T-helper 2 cell (primary cell): ENCODE results near the gene SLIT1.
A peak's percentile ranks its signal among the peaks of the same experiment; 100 is the strongest.

Source experiments
- DNase-seq, 5 experiments: peaks; one replicate each; pipeline versions ENCODE4 v3.0.0 to v3.0.0-alpha.2; 2012 to 2022
- total RNA-seq, 2 donors: gene quantifications; one replicate each; lab custom pipeline; 2026; lab: John Stamatoyannopoulos, UW

SLIT1 gene
- total RNA-seq, result 0.67 to 0.94 reads per million in 2 donors

DNA sequence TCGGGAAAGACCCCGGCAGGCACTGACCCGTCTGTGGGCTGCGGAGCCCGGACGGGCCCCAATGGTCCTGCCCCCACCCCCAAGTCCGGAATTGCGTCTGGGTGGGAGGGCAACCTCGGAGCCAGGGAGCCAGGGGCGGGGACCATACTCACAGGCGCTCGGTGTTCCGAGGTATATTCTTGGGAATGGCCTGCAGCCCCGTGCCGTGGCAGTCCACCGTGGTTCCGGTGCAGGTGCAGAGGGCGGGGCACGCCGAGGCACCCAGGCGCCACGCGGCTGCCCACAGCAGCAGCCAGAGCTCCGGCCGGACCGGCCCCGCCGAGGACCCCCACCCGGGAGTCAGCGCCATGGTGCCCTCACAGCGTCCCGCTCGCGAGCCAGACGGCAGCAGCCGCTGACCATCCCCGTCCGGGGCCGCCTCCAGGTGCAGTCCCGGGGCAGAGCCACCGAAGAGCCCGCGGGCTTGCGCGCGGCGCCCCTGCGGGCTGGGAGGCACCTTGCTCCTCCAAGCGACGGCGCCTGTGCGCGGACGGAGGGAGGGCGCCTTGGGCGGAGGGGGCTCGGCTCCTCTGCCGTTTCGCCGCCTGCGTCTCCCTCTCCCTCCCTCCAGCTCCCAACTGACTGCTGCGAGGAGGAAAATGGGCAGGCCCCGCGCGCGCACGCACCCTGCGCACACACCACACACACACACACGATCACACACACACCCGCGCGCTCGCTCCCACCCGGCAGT lies at the start of gene SLIT1:
Gene SLIT1, minus strand, starts transcription at position 634 of the 733 bp plus-strand sequence. Its CDS starts 285 bp downstream, at position 349.
- DNase-seq, result peak in 1 of 5 experiments; percentile 8

DNA sequence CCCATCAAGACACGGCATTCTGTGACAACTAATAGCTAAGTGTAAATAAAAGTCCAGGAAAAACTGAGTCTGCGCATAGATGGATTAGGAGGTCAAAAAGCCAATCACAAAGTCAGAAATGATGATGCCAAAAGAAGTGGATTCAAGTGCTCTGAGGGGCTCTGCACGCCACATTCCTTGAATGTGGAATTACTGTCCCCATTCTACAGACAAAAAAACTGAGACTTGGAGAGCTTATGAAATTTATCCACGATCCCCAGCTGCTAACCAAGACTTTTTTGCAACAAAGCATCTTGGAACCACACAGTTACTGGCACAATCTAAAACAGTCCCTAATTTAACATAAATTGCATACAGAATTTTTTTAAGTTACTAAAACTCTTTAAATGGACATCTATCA lies 49.6 kb upstream of the SLIT1 start:
- no peak for DNase-seq

DNA sequence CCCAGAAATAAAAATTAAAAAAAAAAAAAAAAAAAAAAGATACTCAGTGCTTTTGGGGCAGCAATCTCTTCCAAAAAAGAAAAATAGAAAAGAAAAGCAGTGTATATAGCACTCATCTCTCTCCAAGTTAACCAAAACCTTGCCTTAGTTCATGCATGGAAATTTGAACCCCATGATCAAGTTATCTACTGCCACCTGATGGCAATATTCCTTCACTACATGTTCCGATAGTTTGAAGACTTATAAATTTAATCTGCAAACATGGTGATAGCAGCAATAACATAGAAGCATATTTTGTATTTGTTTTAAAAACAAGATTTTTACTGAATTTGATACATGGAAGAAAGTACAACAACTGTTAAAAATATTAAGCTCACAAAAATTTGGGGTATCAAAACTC lies 48.6 kb upstream of the SLIT1 start:
- peak in 1 of 5 experiments; percentile 48 for DNase-seq

DNA sequence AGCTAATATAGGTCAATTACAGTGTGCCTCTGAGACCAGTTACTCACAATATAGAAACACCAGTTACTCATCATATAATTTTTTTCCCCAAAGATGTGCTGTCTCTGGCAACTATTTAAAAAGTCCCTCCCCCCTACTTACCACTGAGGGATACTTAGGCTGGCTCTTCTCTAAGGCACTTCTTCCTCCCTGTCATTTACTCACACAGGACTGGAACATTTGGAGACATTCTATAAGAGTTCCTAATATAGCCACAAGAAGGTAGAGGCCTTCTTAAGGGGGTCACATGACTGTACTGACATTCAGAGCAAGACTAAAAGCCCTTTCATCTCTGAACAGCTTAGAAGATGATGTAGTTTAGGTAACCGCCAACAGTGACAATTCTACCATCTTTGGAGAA lies 44.4 kb upstream of the SLIT1 start:
- peak in 1 of 5 experiments; percentile 14 for DNase-seq

DNA sequence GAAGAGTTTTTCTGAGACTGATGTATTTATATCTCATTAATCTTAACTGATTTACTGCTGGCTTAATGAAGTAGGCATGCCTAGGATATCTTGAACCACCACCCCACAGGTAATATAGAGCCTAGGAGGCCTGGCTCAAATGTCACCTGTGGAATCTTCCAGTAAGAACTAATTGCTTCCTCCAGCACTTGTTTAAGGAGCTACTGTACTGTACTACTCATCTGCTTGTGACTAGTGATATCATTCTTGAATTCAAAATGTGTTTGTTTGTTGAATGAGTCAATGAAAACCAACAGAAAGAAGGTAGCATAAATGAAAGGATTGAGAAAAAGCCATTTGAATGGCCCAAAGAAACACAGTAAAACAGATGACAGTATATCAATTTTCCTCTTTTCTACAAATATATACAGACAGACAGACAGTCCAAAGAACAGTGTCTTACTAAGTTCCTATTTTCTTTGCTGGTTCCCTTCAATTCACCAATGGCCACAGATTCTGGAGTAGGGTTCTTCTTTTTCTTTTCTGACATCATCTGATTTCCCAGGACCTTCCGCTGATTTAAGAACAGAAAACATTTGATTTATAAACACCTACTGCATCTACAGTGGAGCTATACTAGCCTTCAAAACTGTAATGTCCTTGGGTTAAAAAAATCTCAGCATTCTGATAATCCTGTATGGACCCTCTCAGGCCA lies 43.7 kb upstream of the SLIT1 start:
- DNase-seq, result no peak

- no peak for DNase-seq
These were observed 43.0 kb upstream of the SLIT1 start for GRCh38 chr10:97228775-97229157.

DNA sequence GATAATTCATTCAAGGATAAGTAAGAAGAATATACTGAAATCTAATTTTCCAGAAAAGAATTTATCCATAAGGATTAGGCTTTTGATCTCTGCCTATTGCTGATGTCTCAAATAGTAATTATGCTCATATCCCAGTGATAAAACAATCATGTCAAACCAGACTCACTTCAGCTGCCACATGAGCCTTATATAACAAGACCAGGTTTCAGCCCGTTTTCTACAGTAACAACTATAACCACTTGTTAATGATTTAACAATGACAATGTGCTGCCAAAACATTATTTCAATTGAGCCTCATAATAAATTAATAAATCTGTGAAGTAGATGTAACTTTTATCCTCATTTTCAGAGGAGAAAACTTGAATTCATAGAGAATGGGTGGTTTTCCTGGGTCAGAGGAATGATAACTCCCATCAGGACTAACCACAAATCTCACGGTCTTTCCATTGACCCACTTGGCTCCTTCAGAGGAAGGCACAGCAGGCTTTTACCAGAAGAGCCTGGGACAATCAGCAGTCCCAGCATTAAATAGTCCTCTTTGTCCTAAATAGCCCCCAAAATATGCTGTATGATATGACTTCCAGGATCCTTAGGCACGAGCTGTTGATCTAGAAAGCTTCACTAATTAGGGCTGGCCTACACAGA lies 42.5 kb upstream of the SLIT1 start:
- DNase-seq, result no peak

DNA sequence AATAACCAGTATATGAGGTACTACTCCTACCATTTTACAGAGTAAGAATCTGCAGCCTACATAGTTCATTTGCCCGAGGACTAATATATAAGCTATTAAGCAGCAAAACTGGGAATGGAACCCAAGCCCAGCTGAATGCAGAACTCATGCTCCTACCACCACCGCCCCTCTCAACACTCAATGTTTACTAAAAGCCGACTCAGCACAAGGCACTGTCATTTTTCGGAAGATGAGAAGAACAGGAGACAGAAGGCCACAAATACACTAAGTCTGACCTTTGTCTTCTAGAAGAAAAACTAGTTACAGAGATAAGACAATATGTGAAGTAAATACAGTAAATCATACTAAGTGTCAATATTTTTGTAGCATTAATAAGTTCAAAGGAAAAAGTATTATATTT lies 40.6 kb upstream of the SLIT1 start:
- DNase-seq, result no peak

DNA sequence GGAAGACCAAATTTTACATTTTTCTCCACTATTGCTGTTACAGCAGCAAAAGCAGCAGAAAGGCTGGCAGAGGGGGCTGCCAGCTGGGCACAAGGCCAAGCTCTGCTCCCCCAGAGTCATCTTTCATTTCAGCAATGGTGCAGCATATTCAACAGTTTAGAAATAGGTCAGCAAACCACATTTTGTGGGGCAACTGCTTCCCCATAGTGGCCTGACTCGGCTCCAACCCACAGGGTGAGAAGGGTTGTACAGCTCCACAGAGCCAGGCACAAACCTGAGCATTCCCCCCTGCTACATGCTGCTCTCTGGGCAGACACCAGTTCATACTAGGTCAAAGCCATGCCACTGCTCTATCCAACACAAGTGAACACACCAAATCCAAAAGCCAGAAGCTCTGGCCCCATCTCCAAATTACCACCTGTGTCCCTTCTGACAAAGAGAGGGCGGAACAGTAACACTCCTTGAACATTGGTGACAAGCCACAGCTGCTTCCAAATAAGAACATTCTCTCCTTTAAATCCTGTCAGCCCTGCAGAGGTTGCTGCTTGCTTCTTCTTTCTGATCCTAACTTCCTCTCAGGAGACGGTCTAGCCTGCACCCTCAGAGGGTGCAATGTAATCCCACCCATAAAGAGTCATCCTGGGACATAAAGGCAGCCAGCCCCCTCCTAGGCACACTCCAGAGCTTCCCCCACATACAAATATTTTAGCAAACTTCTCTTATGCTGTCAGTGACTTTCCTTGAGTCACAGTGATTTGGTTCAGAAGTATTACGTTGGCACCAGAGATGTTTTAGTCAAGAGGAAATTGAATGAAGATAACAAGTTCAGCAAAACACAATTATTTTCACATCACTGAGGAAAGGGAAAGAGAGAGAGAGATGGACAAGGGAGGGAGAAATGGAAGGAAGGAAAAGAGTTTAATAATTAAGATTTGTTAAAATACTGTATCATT lies 39.0 kb upstream of the SLIT1 start:
- peak in 1 of 5 experiments; percentile 57 for DNase-seq

- DNase-seq, result no peak
These were observed 36.7 kb upstream of the SLIT1 start for GRCh38 chr10:97222326-97222961.

DNA sequence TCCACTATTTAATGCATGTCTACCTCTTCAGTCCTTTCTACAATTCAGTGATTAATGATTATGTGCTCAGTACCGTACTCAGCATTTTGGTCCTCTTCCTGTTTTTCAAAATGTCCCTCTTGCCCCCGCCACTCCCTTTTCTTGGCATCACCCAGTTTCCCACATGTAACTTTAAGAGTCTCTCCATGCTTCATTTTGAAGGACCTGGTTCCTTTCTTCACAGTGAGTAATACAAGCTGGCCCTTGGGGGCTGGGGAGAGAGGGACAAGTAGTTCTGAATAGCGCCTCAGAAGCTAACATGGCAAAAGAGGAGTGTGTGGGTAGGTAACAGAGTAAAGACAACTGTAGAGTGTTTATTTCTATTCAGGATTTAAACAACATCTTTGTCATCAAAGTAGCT lies 34.6 kb upstream of the SLIT1 start:
- no peak for DNase-seq

GRCh38 chr10:97217299-97217698 lies 31.5 kb upstream of the SLIT1 start:
- no peak for DNase-seq

DNA sequence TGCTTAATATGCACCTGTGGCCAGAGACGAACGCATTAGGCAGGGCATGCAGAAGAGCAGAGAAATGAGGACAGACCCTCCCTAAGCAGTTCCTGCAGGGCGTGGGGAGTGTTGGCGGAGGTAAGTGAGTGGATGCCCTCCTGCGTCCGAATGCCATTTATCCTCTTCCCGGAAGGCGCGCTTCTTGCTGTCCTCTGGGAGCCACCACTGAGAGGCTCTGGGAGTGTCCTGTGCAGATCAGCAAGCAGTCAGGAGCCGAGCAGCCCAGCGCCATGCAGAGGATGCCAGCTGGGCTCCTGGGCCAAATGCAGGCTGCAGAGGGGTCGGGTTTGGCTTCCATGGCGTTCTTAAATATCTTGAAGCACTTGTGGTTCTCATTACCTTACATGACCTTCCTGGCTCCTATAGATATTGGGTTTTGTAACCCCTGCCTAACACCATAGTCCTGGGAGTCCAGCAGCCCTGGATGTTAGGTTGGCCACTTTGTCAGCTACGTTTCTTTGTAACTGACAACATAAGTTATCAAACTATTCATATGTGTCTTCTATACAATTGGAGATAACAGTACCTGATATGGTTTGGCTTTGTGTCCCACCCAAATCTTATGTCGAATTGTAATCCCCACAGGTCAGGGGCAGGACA lies 30.0 kb upstream of the SLIT1 start:
- no peak for DNase-seq

DNA sequence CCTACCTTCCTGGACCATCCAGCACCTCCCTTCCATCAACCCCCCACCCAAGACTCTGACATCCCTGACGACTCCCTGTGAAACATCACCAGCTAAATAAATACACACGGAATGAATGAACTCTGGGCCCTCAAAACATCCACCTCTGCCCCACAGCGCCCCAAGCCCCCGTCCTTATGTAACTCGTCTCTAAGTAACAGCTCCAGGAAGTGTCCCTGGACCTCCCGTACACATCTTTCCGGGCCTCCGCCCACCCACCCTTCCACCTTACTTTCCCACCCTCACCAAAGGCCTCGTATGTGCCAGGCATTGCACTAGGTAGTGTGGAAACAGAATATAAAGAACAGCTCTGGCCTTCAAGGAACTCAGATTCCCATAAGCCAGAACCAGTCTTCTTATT lies 27.7 kb upstream of the SLIT1 start:
- no peak for DNase-seq

DNA sequence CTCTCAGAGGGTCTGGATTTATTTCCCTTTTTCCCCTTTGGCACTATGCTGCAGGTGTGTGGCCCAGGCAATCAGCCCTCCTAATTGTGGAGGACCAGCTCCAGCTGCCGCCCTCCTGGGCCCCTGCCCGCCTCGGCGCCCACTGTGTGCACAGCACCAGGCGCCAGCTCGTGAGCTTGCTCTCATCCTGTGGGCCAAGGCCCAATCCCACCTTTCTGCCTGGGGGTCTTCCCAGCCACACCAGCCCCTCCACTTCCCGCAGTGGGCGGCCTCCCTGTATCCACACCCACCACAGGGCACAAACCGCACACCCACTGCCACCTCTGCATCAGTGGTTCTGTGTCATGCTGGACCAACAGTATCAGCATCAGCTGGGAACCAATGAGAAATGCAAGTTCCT lies 25.5 kb upstream of the SLIT1 start:
- DNase-seq, result no peak

DNA sequence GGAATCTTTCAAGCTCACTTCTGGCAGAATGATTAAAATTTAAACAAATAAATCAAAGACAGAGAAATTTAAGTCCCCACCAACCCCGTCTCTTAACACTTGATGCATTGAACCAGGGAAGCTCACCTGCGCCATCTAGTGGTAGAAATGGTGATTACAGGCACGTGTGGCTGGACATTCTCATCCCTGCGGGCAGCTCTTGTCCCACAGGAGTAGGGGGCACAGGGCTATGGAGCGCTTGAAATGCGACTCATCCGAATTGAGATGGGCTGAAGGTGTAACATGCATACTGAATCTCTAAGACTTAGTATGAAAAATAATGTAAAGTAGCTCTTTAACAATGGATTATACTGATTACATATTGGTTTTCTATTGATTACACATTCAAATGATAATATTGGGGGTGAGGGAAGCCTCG lies 24.8 kb upstream of the SLIT1 start:
- peak; percentile 29 to 58 (median 47) for DNase-seq

DNA sequence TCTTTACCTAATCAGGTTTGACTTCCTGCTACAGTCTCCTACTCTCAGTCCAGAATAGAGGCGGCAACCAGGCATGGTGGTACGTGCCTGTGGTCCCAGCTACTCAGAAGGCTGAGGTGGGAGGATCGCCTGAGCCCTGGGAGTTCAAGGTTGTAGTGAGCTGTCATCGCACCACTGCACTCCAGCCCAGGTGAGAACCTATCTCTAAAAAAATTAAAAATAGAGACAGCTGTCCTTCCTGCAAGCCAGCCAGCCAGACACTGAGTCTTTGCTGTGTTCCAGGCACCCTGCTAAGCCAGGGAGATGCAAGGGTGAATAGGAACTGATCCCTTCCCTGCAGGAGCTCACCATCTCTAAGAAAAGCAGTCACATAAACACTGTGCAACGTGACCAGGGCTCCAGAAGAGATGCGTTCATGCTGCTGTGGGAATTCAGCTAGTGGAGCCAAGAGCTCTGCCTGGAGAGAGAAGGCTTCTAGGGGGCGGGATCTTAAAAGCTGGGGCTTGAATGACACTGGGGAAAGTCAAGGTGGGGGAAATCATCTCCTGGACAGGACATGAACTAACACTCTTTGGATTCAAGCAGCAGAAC lies 22.1 kb upstream of the SLIT1 start:
- DNase-seq, result no peak

- no peak for DNase-seq
These were observed 21.4 kb upstream of the SLIT1 start for GRCh38 chr10:97207131-97207530.

DNA sequence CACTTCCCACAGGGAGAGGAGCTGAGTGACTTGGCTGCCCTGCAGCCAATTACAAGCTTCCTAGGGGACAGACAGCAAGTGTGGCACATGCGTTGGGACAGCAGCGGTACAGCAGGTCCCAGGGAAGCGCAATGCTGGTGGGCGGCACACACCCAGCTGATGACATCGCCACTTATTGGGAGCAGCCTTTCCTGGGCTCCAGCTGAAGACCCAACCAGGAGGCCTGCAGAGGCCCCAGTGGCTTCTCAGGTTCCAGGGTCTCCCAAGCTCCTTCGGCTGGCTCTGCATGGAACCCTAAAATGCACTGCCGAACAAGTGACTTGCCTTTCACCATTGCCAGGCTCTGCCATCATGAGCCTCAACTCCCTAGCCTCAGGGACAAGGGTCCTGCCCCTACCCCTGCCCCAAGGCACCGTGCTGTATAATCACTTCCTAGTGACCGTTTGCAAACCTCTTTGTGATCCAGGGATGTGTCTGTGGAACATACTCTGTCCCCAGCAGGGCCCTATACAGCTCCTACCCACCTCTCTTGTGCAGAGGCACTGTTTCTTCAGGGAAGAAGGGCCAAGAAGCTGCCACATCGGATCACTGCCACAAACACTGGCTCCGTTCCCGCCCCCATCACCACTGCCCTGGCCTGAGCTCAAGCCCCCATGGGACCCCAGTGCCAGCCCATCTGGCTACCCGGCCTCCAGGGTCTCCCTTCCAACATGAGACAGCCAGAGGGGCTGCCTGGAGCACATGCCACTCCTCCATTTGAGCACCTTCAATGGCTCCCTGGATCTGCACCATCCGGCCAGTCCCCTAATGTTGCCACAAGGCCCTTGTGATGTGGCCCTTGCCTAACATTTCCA lies 19.3 kb upstream of the SLIT1 start:
- DNase-seq, result no peak

DNA sequence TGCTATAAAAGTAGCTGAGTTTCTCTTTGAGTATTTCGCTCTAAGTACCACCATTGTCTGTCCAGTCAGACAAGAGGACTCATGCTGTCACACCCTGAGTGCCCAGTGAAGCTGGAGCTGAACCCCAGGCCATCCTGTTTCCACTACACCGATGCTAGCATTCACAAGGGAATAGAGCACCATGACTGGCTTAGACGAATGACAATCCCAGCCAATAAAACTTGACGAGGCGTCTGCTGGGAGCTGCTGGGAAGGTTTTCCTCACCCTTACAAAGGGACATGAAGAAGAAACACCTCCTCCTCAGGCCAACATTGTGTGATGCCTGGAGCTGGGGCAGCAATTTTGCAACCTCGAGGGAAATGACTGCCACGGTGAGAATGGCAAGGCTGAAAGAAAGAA lies 17.5 kb upstream of the SLIT1 start:
- DNase-seq, result no peak
